Stomach (tissue), 9 donors: ENCODE data around the gene CCDC91. TPM values are rescaled to one million over a fixed set of nuclear protein-coding genes. Genes with fewer than 3 reads are reported as not detected.
"Not testable (repeated sequence)": the region's sequence is repeated elsewhere in the genome, so short reads cannot be mapped to it uniquely, and the experiment has no call there.

Source experiments
- DNase-seq, 2 donors: peaks; one replicate each; pipeline versions ENCODE4 v3.0.0 to v3.0.0-alpha.2; 2013 to 2019
- H3K27ac ChIP-seq, 5 donors: fragments of 200-600 bp in 4 of 5; sonication (generic) in 4 of 5; one replicate each; pipeline ENCODE4 v1.5.1; 2013 to 2019; ENCODE audit warnings: mild to moderate bottlenecking in 1 of 5, moderate library complexity in 1 of 5
- H3K27me3 ChIP-seq, 3 donors: fragments of 200-600 bp; sonication (generic); one replicate each; pipeline ENCODE4 v1.5.1; 2017 to 2019; ENCODE audit warnings: mixed run types in 1 of 3
- H3K36me3 ChIP-seq, 4 donors: fragments of 200-600 bp; sonication (generic); 1 replicate in 3 of 4; 2 replicates in 1 of 4; pipeline ENCODE4 v1.5.1; 2016 to 2019
- H3K4me1 ChIP-seq, 4 donors: fragments of 200-600 bp; sonication (generic); one replicate each; pipeline ENCODE4 v1.5.1; 2016 to 2019
- H3K4me3 ChIP-seq, 4 donors: fragments of 200-600 bp; sonication (generic) in 3 of 4; one replicate each; pipeline ENCODE4 v1.5.1; 2016 to 2019; ENCODE audit warnings: mild to moderate bottlenecking in 1 of 4
- H3K9me3 ChIP-seq, 4 donors: fragments of 200-600 bp; sonication (generic); one replicate each; pipeline ENCODE4 v1.5.1; 2016 to 2019
- EP300 ChIP-seq: sonication (generic); formaldehyde crosslinking; IDR thresholded peaks from one replicate; pipeline ENCODE4 v1.6.1; 2017; ENCODE audit warnings: antibody characterized with exemption
- POLR2A ChIP-seq, 4 donors: fragments of 450-650 bp; IDR thresholded peaks; one replicate each; pipeline ENCODE4 v1.6.1; 2016; ENCODE audit warnings: antibody characterized with exemption in 4 of 4, control low read depth in 2 of 4, mild to moderate bottlenecking in 1 of 4, moderate library complexity in 1 of 4
- POLR2AphosphoS5 ChIP-seq, 3 donors: sonication (generic); formaldehyde crosslinking; IDR thresholded peaks; one replicate each; pipeline ENCODE4 v1.6.1; 2016; ENCODE audit warnings: antibody characterized with exemption in 3 of 3
- WGBS, 5 donors: extraction: QIAGEN DNeasy Blood & Tissue Kit in 3 of 5; methylation state at CpG; one replicate each; pipeline versions ENCODE4 v1.1.5 to v1.1.7; 2013 to 2018; 5-methylcytosine and 5-hydroxymethylcytosine counted together
- intact Hi-C: fragments of 100-400 bp; cut with DNase I; formaldehyde crosslinking; loops from one replicate; pipeline ENCODE4 v1.15.1; 2023; ENCODE audit warnings: low total_unique reads
- polyA plus RNA-seq, 3 donors: library from polyadenylated mRNA; stranded (reverse); fragments of 200-250 nt; gene quantifications; one replicate each; pipeline ENCODE4 v1.2.3, GENCODE V29; 2013
- total RNA-seq, 5 donors: library from RNA; depleted of rRNA; stranded (reverse); fragments of >200 nt; gene quantifications; one replicate each; pipeline versions ENCODE4 v1.1.0 to v1.2.3, GENCODE V29; 2014 to 2016
- TF ChIP-seq, protein P1 (sequence below), 7 experiments: fragments of 450-650 bp in 4 of 7; fragments of 200-600 bp in 3 of 7; sonication (generic) in 3 of 7; IDR thresholded peaks; one replicate each; pipeline ENCODE4 v1.5.1; 2016 to 2019; ENCODE audit warnings: antibody characterized with exemption in 7 of 7, control low read depth in 2 of 7, mild to moderate bottlenecking in 1 of 7
- donor health status: healthy with polysubstance abuse.
- donor health status: Bipolar disorder and iron deficiency.
- donor health status: healthy.

CCDC91 gene
- total and polyA plus RNA-seq, 8 donors = 9.9 to 69.6 (median 34.4) TPM

DNA sequence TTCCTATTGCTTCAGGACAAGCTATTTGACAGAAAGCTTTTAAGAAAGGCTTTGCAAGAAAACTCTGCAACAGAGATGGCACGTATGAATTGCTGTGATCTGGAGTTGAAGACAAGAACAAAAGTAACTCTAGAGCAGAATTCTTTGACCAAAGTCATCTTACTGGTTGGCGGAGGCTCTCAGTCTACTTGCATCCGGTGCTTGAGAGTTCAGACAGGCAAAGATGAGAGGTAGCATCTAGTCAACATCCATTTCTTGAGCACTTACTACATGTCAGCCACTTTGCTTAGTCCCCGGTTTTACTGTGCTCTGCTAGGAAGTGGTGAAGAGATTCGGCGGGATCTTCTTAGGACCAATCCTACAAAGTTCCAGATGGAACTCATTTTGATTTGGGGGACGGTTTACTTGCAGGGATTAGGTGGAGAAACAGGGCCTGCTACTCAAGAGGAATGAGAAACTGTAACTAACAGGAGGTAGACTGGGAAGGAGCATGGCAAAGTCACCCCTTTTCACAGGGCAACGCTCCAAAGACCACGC is 404 bp upstream of the CCDC91 start:
- TF ChIP-seq EP300 (no peak), POLR2A (IDR thresholded peaks at IDR 0.05) (no peak), POLR2AphosphoS5 (IDR thresholded peaks at IDR 0.05) (no peak)
- TF ChIP-seq, protein P1, sequence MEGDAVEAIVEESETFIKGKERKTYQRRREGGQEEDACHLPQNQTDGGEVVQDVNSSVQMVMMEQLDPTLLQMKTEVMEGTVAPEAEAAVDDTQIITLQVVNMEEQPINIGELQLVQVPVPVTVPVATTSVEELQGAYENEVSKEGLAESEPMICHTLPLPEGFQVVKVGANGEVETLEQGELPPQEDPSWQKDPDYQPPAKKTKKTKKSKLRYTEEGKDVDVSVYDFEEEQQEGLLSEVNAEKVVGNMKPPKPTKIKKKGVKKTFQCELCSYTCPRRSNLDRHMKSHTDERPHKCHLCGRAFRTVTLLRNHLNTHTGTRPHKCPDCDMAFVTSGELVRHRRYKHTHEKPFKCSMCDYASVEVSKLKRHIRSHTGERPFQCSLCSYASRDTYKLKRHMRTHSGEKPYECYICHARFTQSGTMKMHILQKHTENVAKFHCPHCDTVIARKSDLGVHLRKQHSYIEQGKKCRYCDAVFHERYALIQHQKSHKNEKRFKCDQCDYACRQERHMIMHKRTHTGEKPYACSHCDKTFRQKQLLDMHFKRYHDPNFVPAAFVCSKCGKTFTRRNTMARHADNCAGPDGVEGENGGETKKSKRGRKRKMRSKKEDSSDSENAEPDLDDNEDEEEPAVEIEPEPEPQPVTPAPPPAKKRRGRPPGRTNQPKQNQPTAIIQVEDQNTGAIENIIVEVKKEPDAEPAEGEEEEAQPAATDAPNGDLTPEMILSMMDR (IDR thresholded peaks at IDR 0.05) = no peak

DNA sequence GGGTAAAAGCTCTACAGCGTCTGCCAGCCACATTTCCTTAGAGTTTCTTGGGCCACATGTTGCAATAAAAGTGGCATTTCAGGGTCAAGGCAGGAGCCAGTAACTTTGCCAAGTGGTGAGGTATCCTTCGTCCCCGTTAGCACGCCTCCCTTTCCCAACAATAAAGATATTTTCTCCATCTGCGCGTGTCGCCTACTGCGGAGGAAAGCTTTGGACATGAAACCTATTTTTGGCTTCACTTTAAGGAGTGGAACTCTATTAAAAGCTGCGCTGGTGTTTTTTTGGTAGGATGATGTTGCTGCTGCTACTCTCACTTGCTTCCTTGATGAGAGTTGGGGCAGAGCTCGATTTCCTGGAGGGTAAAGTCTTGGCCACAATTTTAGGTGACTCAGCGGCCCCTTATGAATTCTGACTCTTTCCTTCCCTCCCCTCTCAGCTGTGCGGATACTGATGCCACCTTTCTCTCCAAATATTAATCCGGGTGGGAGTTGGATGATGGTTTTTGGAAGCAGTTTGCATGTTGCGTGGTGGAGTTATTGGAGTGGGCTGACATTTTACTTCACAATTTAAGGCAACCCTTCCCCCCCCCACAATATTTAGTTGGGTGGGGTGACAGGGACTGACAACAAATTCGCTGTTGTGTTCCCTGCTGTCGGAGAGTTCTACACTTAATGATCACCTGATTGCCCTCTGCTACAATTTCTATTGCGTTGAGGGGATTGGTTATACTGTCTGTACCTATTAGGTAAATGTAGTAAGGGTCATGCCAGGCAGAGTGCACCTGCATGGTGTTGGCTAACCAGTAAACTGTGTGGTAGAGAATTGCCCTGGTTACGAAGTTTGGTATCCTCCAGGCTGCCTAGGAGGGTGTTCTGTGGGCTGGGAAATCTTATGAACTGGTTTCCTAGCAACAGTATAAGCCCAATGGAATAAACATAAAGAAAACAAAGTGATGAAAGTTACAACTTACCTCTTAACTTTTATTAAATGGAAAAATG is 1.1 kb downstream of the CCDC91 start:
- Histone ChIP-seq H3K27me3 (no peaks in the 10 kb centered on the region), H3K36me3 (peaks cover 0 to 11% (median 3%) of the 10 kb centered on the region in 4 donors), H3K9me3 (peaks cover 0 to 10% (median 0%) of the 10 kb centered on the region in 4 donors), H3K4me1 (peaks cover 5 to 27% (median 17%) of the 10 kb centered on the region in 4 donors), H3K4me3 (peak overlapping the region; percentile 67 to 87 (median 80)), H3K27ac (peak overlapping the region; percentile 97 to 99 (median 99))
- intact Hi-C loops = no loop called here
- TF ChIP-seq POLR2A (IDR thresholded peaks at IDR 0.05) = no peak
- no peak for TF ChIP-seq POLR2AphosphoS5 (IDR thresholded peaks at IDR 0.05)
- no peak for TF ChIP-seq EP300
- TF ChIP-seq, protein P1 (IDR thresholded peaks at IDR 0.05) = no peak
- 14 to 21% (median 18%) methylated on average over 18 of the region's 18 CpGs for WGBS, 5 donors
- peak in 1 of 2 donors; percentile 69 for DNase-seq

More for the DNA sequence above, 404 bp upstream of the CCDC91 start:
- Histone ChIP-seq H3K36me3 (peaks cover 0 to 9% (median 3%) of the 10 kb centered on the region in 4 donors), H3K27ac (peak overlapping the region; percentile 97 to 99 (median 99)), H3K4me1 (peaks cover 5 to 27% (median 17%) of the 10 kb centered on the region in 4 donors), H3K27me3 (no peaks in the 10 kb centered on the region), H3K4me3 (peak overlapping the region; percentile 67 to 87 (median 80)), H3K9me3 (peaks cover 0 to 7% (median 0%) of the 10 kb centered on the region in 4 donors)
- intact Hi-C loops = no loop called here
- WGBS, 5 donors = 50 to 63% (median 59%) methylated on average over 9 of the region's 9 CpGs
- no peak for DNase-seq

DNA sequence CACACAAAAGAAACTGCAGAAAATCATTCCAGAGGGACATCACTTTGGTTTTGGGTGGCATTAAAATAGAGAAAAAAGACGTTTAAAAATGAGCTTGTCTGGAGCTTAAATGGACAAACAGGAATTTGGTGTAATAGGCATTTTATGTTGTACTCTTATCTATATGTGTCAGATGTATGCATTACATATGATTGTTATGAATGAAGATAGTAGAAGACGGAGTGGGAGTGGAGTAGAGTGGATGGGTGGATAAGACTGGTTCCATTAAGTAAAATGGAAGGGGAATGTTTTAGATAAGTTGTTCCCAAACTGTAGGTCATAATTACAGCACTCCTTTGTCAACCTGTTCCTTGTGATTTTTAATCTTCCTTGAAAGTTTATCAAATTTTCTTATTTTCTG is 1.9 kb downstream of the CCDC91 start:
- DNase-seq = peak in 1 of 2 donors; percentile 9
- TF ChIP-seq POLR2A (IDR thresholded peaks at IDR 0.05) (no peak), EP300 (no peak), POLR2AphosphoS5 (IDR thresholded peaks at IDR 0.05) (no peak)
- TF ChIP-seq, protein P1 (IDR thresholded peaks at IDR 0.05) = no peak

DNA sequence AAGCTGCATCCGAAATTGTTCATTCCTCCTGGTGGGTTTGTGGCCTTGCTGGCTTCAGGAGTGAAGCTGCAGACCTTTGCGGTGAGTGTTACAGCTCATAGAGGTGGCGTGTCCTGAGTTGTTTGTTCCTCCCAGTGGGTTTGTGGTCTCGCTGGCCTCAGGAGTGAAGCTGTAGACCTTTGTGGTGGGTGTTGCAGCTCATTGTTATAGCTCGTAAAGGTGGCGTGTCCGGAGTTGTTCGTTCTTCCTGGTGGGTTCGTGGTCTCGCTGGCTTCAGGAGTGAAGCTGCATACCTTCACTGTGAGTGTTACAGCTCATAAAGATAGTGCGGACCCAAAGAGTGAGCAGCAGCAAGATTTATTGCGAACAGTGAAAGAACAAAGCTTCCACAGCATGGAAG is 4.4 kb downstream of the CCDC91 start:
- DNase-seq, H3K9me3 ChIP-seq, H3K27ac ChIP-seq, H3K27me3 ChIP-seq, H3K4me3 ChIP-seq, intact Hi-C loops: not testable (repeated sequence)
- H3K4me1 ChIP-seq = peaks cover 5 to 30% (median 17%) of the 10 kb centered on the region in 4 donors
- 92 to 97% (median 95%) methylated on average over 11 to 12 of the region's 12 CpGs for WGBS, 5 donors
- H3K36me3 ChIP-seq = peaks cover 0 to 11% (median 3%) of the 10 kb centered on the region in 4 donors

More for the DNA sequence above, 1.9 kb downstream of the CCDC91 start:
- intact Hi-C loops = no loop called here
- peaks cover 5 to 27% (median 17%) of the 10 kb centered on the region in 4 donors for H3K4me1 ChIP-seq
- WGBS, 5 donors = 18 to 42% (median 31%) methylated on average over 2 of the region's 2 CpGs
- no peaks in the 10 kb centered on the region for H3K27me3 ChIP-seq
- H3K27ac ChIP-seq = peak overlapping the region in 3 of 5 donors; percentile 98 to 99 (median 99)
- H3K4me3 ChIP-seq = peak overlapping the region in 1 of 4 donors; percentile 67
- H3K9me3 ChIP-seq = peaks cover 0 to 10% (median 0%) of the 10 kb centered on the region in 4 donors
- peaks cover 0 to 11% (median 3%) of the 10 kb centered on the region in 4 donors for H3K36me3 ChIP-seq

DNA sequence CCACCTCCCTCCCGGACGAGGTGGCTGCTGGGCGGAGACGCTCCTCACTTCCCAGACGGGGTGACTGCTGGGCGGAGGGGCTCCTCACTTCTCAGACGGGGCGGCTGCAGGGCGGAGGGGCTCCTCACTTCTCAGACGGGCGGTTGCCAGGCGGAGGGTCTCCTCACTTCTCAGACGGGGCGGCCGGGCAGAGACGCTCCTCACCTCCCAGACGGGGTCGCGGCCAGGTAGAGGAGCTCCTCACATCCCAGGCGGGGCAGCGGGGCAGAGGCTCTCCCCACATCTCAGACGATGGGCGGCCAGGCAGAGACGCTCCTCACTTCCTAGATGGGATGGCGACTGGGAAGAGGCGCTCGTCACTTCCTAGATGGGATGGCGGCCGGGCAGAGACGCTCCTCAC is 10.9 kb downstream of the CCDC91 start:
- 96 to 100% (median 97%) methylated on average over 11 to 30 of the region's 30 CpGs for WGBS, 5 donors
- H3K4me1 ChIP-seq = peaks cover 0 to 45% (median 18%) of the 10 kb centered on the region in 4 donors

More for the DNA sequence above, 10.9 kb downstream of the CCDC91 start:
- H3K36me3 ChIP-seq, intact Hi-C loops, H3K27me3 ChIP-seq, DNase-seq, H3K4me3 ChIP-seq, H3K9me3 ChIP-seq: not testable (repeated sequence)
- peak overlapping the region in 2 of 5 donors; percentile 66 to 83 for H3K27ac ChIP-seq
